GM12872 (cell line): Measurements from ENCODE around the gene KCNJ6.

ENCODE experiments used
- CTCF ChIP-seq: IDR thresholded peaks from 3 replicates; pipeline ENCODE4 v1.5.1; 2011; ENCODE audit warnings: low read depth, mild to moderate bottlenecking, low read length, moderate library complexity; ENCODE audit not compliant: insufficient read depth

Gene KCNJ6

GRCh38 chr21:37603129-37603528, 313.1 kb downstream of the KCNJ6 start:
- TF ChIP-seq CTCF = no peak

DNA sequence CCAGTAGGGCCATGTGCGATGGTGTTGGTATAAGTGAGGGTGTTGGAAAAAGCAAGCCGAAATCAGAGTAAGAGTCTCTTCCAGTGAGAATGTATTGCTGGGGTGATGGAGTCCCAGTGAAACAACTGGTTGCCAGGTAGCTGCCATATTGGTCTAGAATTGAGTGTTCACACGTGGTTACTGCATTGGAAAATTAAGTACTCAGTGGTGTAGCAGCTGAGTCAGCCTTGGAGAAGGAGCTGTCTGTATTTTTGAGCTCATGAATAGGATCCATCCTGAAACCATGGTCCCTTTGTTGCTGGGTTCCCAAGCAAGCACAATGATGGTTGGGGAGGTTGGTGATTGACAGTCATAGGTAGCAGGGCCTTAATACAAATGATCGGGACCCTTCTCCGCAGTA, 314.3 kb downstream of the KCNJ6 start:
- TF ChIP-seq CTCF = no peak

DNA sequence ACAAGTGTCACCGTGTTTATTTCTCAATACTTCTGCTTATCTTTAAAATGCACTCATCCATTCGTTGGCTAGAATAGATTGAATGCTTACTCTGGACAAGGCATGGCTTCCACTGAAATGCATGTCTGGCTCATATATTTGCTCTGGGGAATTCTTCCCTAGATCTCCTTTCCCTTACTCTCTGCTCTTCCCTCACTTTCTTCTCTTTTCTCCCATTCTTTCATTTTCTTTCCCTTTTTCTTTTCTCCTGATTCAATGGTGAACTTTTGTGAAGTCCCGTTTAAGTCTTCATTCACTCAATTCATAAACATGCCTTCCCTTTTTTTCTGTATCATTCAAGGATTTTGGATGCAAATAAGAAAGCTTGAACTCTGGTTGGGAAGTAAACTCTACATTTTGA, 315.2 kb downstream of the KCNJ6 start:
- no peak for TF ChIP-seq CTCF

- TF ChIP-seq CTCF = no peak
These were observed 320.3 kb downstream of the KCNJ6 start for GRCh38 chr21:37595944-37596343.

GRCh38 chr21:37594472-37594951, 321.7 kb downstream of the KCNJ6 start:
- no peak for TF ChIP-seq CTCF

GRCh38 chr21:37593740-37594471, 322.4 kb downstream of the KCNJ6 start:
- no peak for TF ChIP-seq CTCF

- TF ChIP-seq CTCF = no peak
These were observed 323.2 kb downstream of the KCNJ6 start for GRCh38 chr21:37593015-37593414.
